A673 (cell line): ENCODE results near the gene RLBP1. TPM values are rescaled to one million over a fixed set of nuclear protein-coding genes. Genes with fewer than 3 reads are reported as not detected.

ENCODE experiments used
- BruUV-seq: library from RNA; stranded (reverse); fragments of 400-500 nt; replicated peaks from 2 replicates; lab custom pipeline; 2021; lab: Mats Ljungman, UMichigan
- CTCF ChIA-PET: fragments of 300-600 bp; sonication (Branson Sonifier 250); formaldehyde crosslinking; loops from one replicate; lab custom pipeline; 2022; ENCODE audit warnings: antibody characterized with exemption; lab: Charles Lee
- POLR2A ChIA-PET: fragments of 300-600 bp; sonication (Branson Sonifier 250); formaldehyde crosslinking; loops from one replicate; lab custom pipeline; 2022; ENCODE audit warnings: antibody characterized with exemption; ENCODE audit not compliant: low non-redundant PET; lab: Charles Lee
- DNase-seq: peaks from one replicate; pipeline ENCODE4 v3.0.0-alpha.2; 2015; ENCODE audit warnings: low spot score
- H3K27ac ChIP-seq: fragments of 200-600 bp; sonication (generic); 2 replicates; pipeline ENCODE4 v1.5.1; 2016; ENCODE audit warnings: mixed run types, low read depth, mild to moderate bottlenecking, mixed read lengths, antibody characterized with exemption, low read length; ENCODE audit not compliant: poor library complexity, severe bottlenecking
- H3K27me3 ChIP-seq: fragments of 200-600 bp; sonication (generic); replicated peaks from 2 replicates; pipeline ENCODE4 v1.6.1; 2017; ENCODE audit warnings: mixed run types, low read depth, mild to moderate bottlenecking, mixed read lengths, antibody characterized with exemption, low read length; ENCODE audit not compliant: insufficient read depth, poor library complexity
- H3K36me3 ChIP-seq: fragments of 200-600 bp; sonication (generic); 2 replicates; pipeline ENCODE4 v1.6.1; 2016; ENCODE audit warnings: mixed run types, mild to moderate bottlenecking, mixed read lengths, antibody characterized with exemption, low read length; ENCODE audit not compliant: insufficient read depth, poor library complexity, severe bottlenecking
- H3K4me1 ChIP-seq: fragments of 200-600 bp; sonication (generic); 2 replicates; pipeline ENCODE4 v1.6.1; 2017; ENCODE audit warnings: mixed run types, mild to moderate bottlenecking, mixed read lengths, antibody characterized with exemption, low read length; ENCODE audit not compliant: insufficient read depth, poor library complexity, severe bottlenecking
- H3K4me3 ChIP-seq: fragments of 200-600 bp; sonication (generic); 2 replicates; pipeline ENCODE4 v1.5.1; 2016; ENCODE audit warnings: low read depth, mixed run types, mild to moderate bottlenecking, mixed read lengths, low read length; ENCODE audit not compliant: poor library complexity, severe bottlenecking
- H3K9me3 ChIP-seq: fragments of 200-600 bp; sonication (generic); 2 replicates; pipeline ENCODE4 v1.6.1; 2016; ENCODE audit warnings: mixed run types, low read depth, mild to moderate bottlenecking, mixed read lengths, antibody characterized with exemption, low read length; ENCODE audit not compliant: poor library complexity, severe bottlenecking
- EZH2 ChIP-seq: fragments of 200-600 bp; sonication (generic); IDR thresholded peaks from 2 replicates; pipeline ENCODE4 v1.6.1; 2017; ENCODE audit warnings: borderline replicate concordance, low read depth, mild to moderate bottlenecking, mixed read lengths, antibody characterized with exemption, low read length; ENCODE audit not compliant: poor library complexity, severe bottlenecking
- intact Hi-C: fragments of 100-400 bp; cut with micrococcal nuclease; formaldehyde crosslinking; loops from one replicate; pipeline ENCODE4 v1.10.0; 2022; ENCODE audit not compliant: unreplicated experiment
- total RNA-seq: library from RNA; stranded (reverse); gene quantifications from 2 replicates; pipeline ENCODE4 v1.2.3, GENCODE V29; 2021
- TF ChIP-seq, protein P1 (sequence below): fragments of 300-800, 200-600 bp; sonication (generic); conservative IDR thresholded peaks from 2 replicates; pipeline ENCODE4 v1.5.1; 2017; ENCODE audit warnings: low read depth, mild to moderate bottlenecking, antibody characterized with exemption, low read length, moderate library complexity, mixed read lengths

The RLBP1 gene
- total RNA-seq, 1 experiment from 2014 or later: not detected

DNA sequence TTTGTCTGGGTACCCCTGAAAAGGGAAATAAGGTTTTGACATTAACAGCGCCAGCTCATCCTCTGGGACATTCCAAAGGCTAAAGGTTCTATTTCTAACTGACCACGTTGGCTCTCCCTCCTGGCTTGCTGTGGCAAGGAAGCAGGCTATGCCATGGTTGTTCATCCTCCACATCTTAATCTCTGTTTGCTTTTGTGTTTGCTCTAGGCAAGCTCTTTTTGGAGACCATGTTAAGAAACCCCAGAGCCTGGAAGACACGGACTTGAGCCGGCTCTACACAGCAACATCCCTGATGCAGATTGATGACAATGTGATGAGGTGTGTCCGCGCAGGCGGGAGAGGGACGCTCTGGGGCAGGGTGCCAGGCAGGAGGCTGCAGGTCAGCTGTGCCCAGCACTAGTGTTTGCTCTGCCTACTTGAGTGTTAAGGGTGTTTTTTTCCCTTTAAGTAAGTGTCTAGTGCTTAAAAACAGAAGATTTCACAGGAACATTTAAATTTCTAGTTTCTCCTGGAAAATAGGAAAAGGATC is 33.3 kb downstream of the RLBP1 start:
- Histone ChIP-seq H3K36me3 (no peaks in the 10 kb centered on the region), H3K4me1 (no peaks in the 10 kb centered on the region), H3K27me3 (no peaks in the 10 kb centered on the region), H3K9me3 (no peaks in the 10 kb centered on the region), H3K27ac (no peak overlapping the region), H3K4me3 (no peak overlapping the region)
- DNase-seq: no peak
- no TSS peak for BruUV-seq
- no peak for TF ChIP-seq EZH2
- TF ChIP-seq, protein P1, sequence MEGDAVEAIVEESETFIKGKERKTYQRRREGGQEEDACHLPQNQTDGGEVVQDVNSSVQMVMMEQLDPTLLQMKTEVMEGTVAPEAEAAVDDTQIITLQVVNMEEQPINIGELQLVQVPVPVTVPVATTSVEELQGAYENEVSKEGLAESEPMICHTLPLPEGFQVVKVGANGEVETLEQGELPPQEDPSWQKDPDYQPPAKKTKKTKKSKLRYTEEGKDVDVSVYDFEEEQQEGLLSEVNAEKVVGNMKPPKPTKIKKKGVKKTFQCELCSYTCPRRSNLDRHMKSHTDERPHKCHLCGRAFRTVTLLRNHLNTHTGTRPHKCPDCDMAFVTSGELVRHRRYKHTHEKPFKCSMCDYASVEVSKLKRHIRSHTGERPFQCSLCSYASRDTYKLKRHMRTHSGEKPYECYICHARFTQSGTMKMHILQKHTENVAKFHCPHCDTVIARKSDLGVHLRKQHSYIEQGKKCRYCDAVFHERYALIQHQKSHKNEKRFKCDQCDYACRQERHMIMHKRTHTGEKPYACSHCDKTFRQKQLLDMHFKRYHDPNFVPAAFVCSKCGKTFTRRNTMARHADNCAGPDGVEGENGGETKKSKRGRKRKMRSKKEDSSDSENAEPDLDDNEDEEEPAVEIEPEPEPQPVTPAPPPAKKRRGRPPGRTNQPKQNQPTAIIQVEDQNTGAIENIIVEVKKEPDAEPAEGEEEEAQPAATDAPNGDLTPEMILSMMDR: no peak
- intact Hi-C loops: no loop called here
- ChIA-PET CTCF (no interaction called here), POLR2A (no interaction called here)

DNA sequence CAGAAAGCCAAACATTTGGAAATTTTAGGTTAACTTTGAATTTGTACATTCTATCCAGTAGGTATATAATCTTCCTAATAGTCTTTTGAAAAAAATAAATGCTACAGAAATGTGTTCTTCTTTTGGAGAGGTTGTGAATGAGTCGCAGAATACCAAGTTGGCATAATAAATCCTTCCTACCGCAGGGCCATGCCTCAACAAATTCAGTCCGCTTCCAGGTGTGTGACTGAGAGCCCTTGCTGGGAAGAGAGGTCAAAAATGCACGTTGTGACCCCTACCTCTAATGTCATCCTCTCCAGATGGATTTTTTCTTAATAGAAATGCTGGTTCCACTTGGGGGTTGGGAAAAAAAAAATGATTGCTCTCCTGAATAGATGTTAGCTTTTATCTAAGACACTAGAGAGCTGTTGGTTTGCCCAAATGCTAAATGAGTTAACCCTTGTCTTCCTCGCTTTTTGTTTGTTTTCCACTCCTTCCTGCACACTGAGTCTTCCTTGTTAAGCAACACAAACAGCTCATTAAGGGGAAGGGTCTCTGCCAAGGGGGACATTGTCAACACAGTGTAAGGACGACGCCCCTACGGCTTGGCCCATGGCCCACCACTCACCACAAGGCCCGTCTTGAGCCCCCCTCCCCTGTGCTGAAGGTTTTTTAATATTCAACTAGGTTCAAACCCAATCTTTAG is 33.9 kb downstream of the RLBP1 start:
- Histone ChIP-seq H3K4me1 (no peaks in the 10 kb centered on the region), H3K27ac (no peak overlapping the region), H3K9me3 (no peaks in the 10 kb centered on the region), H3K4me3 (no peak overlapping the region), H3K36me3 (no peaks in the 10 kb centered on the region), H3K27me3 (no peaks in the 10 kb centered on the region)
- intact Hi-C loops: no loop called here
- no peak for DNase-seq
- ChIA-PET CTCF (no interaction called here), POLR2A (no interaction called here)
- no TSS peak for BruUV-seq
- TF ChIP-seq, protein P1: no peak
- TF ChIP-seq EZH2: no peak

DNA sequence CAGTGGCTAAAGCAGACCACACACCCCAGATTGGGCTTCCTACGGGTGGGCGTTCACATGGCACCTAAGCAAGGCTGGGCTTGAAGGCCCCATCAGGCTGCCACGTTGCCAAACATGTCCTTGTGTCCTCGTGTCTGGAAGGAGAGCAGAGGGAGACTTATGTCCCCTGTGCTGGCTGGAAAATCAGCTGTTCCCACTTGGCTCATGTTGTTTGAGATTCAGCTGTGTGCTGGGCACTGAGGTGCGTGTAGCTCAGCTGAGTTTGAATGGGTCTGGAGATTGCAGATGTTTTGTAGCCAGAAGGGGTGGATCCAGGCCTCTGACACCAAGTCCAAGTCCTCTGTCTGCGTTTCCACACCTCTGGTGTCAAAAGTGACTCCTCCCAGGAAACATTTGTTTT is 34.6 kb downstream of the RLBP1 start:
- intact Hi-C loops: no loop called here
- Histone ChIP-seq H3K27ac (no peak overlapping the region), H3K4me3 (no peak overlapping the region), H3K9me3 (no peaks in the 10 kb centered on the region), H3K4me1 (no peaks in the 10 kb centered on the region), H3K36me3 (no peaks in the 10 kb centered on the region), H3K27me3 (no peaks in the 10 kb centered on the region)
- no TSS peak for BruUV-seq
- DNase-seq: no peak
- ChIA-PET POLR2A (no interaction called here), CTCF (no interaction called here)
- TF ChIP-seq, protein P1: no peak
